Measurements from ENCODE around the gene C19orf67.
A peak's percentile ranks its signal among the peaks of the same experiment; 100 is the strongest.

C19orf67 gene

GRCh38 chr19:14080887-14081796 is 4.4 kb downstream of the C19orf67 start:
- peak overlapping the region; percentile 87 for H3K4me2 ChIP-seq (ENCODE audit: low read length)
- H3K4me3 ChIP-seq (ENCODE audit: low read length) = peak overlapping the region; percentile 82
- TF ChIP-seq CTCF (IDR thresholded peaks at IDR 0.05; ENCODE audit: low read depth, low read length) (no peak), EZH2phosphoT487 (IDR thresholded peaks at IDR 0.05; ENCODE audit: low read depth) (no peak)
- no peaks in the 10 kb centered on the region for H4K20me1 ChIP-seq (ENCODE audit: insufficient read depth, low read length)
- H3K4me1 ChIP-seq (ENCODE audit: low read length) = peaks cover 14% of the 10 kb centered on the region
- H3K27ac ChIP-seq (ENCODE audit: low read length) = peak overlapping the region; percentile 55
- no peaks in the 10 kb centered on the region for H3K36me3 ChIP-seq (replicated peaks; ENCODE audit: low read depth, low read length)
- H3K79me2 ChIP-seq (ENCODE audit: low read length) = no peaks in the 10 kb centered on the region
- no peaks in the 10 kb centered on the region for H3K27me3 ChIP-seq (ENCODE audit: low read depth, low read length)
- no peaks in the 10 kb centered on the region for H3K9me3 ChIP-seq (ENCODE audit: insufficient read depth, low read length)
- H3K9ac ChIP-seq (ENCODE audit: low read length) = peak overlapping the region; percentile 76
- peak overlapping the region; percentile 66 for H2AFZ ChIP-seq (ENCODE audit: low read depth, low read length)

- H3K9ac ChIP-seq (ENCODE audit: low read length) = no peak overlapping the region
- H3K27me3 ChIP-seq (ENCODE audit: low read depth, low read length) = no peaks in the 10 kb centered on the region
- no peak overlapping the region for H3K27ac ChIP-seq (ENCODE audit: low read length)
- no peak overlapping the region for H3K4me2 ChIP-seq (ENCODE audit: low read length)
- TF ChIP-seq EZH2phosphoT487 (IDR thresholded peaks at IDR 0.05; ENCODE audit: low read depth) (no peak), CTCF (IDR thresholded peaks at IDR 0.05; ENCODE audit: low read depth, low read length) (no peak)
- no peak overlapping the region for H2AFZ ChIP-seq (ENCODE audit: low read depth, low read length)
- H3K9me3 ChIP-seq (ENCODE audit: insufficient read depth, low read length) = no peaks in the 10 kb centered on the region
- H3K36me3 ChIP-seq (replicated peaks; ENCODE audit: low read depth, low read length) = no peaks in the 10 kb centered on the region
- no peak overlapping the region for H3K4me3 ChIP-seq (ENCODE audit: low read length)
- H3K79me2 ChIP-seq (ENCODE audit: low read length) = no peaks in the 10 kb centered on the region
- H3K4me1 ChIP-seq (ENCODE audit: low read length) = peaks cover 26% of the 10 kb centered on the region
- H4K20me1 ChIP-seq (ENCODE audit: insufficient read depth, low read length) = no peaks in the 10 kb centered on the region
Measured at GRCh38 chr19:14078411-14078810, 7.2 kb downstream of the C19orf67 start.

DNA sequence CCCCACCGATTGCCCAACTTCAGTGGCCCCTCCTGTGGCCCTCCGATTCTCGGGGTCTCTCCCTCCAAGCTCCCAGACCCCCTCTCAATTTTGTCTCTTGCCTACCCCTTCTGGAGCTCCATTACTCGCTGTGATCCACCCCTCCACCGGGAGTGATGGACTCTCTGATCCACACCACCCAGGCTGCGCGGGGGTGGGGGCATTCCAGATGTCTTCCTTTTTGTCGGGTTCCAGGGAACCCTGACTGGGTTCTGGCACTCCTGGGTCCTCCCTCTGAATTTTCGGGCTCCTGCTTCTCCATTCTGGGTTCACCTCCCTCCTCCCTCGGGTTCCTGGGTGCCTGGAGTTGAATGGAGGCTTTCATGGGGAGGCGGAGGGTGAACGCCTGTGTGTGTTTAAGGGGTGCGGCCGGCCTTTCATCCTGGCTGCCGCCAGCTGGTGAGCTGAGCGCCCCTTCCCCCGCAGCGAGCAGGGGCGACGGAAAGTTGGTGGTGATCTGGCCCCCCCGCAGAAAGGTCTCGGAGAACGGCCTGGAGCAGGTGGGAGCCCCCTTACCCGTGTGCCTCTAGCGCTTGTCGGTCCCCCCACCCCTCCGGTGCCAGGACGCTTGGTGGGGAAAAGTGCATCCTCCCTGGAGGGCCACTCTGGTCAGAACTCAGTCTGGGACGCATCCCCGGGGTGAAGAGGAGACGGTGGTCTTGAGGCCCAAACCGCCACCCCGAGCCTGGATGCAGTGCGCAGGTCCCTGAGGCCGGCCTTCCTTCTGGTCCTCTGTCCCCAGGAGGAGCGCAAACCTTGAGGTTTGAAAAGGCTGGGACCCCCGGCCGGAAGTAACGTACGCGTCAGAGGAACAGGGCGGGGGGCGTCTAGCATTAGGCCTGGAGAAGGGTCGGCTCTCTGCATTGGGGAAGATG is 11.4 kb downstream of the C19orf67 start:
- Histone ChIP-seq H3K27ac (ENCODE audit: low read length) (no peak overlapping the region), H4K20me1 (ENCODE audit: insufficient read depth, low read length) (no peaks in the 10 kb centered on the region), H3K4me2 (ENCODE audit: low read length) (peak overlapping the region; percentile 91), H2AFZ (ENCODE audit: low read depth, low read length) (peak overlapping the region; percentile 33), H3K9me3 (ENCODE audit: insufficient read depth, low read length) (no peaks in the 10 kb centered on the region), H3K79me2 (ENCODE audit: low read length) (no peaks in the 10 kb centered on the region), H3K27me3 (ENCODE audit: low read depth, low read length) (no peaks in the 10 kb centered on the region), H3K4me1 (ENCODE audit: low read length) (peaks cover 17% of the 10 kb centered on the region), H3K9ac (ENCODE audit: low read length) (peak overlapping the region; percentile 60), H3K36me3 (replicated peaks; ENCODE audit: low read depth, low read length) (no peaks in the 10 kb centered on the region), H3K4me3 (ENCODE audit: low read length) (peak overlapping the region; percentile 81)
- peak; percentile 3; the same call in 1 of the 2 replicates for TF ChIP-seq CTCF (IDR thresholded peaks at IDR 0.05; ENCODE audit: low read depth, low read length)
- no peak for TF ChIP-seq EZH2phosphoT487 (IDR thresholded peaks at IDR 0.05; ENCODE audit: low read depth)

Data from OCI-LY3 (cell line).